Measurements from ENCODE around the gene ZNF462.

DNA sequence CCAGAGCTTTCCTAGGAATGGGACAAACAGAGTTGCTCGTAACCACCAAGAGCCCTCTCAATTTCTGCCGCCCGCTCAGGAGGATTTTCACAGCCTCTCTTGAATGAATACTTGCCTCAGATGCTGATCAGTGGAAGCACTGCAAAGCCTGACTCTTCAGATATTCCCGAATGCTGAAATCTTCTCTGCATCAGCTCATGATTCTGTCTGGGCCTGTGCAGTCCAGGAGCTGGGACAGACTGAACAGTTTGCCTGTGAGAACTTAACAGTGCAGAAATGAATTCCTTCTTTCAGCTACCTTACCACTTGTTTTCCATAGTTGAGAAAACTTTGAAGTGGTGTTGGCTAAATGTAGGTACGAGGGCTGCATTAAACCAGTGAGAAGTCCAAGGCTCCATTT, 17.1 kb downstream of the ZNF462 start:
- TF ChIP-seq POLR2A (IDR thresholded peaks at IDR 0.05; ENCODE audit: extremely low read depth, insufficient read length) (no peak), CTCF (IDR thresholded peaks at IDR 0.05; ENCODE audit: low read depth, low read length) (no peak), MYC (IDR thresholded peaks at IDR 0.05; ENCODE audit: low read depth, low read length) (no peak)

Measured in NB4 (cell line).